MV-4-11 (cell line): ENCODE results near the gene MAPK11.
A peak's percentile ranks its signal among the peaks of the same experiment; 100 is the strongest.

Source experiments
- DNase-seq: peaks from one replicate; lab custom pipeline; 2025; lab: John Stamatoyannopoulos, UW

The MAPK11 gene

GRCh38 chr22:50224071-50224470, 46.1 kb downstream of the MAPK11 start:
- no peak for DNase-seq

DNA sequence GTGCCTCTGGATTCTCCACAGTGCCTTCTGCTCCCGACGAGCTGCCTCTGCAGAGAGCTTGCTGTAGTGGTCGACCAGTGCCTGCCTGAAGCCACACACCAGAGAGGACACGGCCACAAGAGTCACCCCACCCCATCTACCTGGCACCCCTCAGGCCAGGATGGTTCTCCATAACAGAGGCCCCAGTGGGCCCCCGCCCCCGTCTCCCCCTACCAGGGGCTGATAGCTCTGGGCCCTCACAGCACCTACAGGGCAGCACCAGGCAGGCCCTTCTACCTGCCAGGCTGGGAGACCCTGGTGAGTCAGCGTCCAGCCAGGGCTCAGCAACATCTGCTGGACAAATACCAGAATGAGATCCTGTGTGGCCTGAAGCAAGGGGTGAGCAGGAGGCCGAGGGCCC, 47.7 kb downstream of the MAPK11 start:
- DNase-seq = no peak

GRCh38 chr22:50221410-50222300, 48.5 kb downstream of the MAPK11 start:
- DNase-seq = no peak

- no peak for DNase-seq
These were observed 49.4 kb downstream of the MAPK11 start for GRCh38 chr22:50220603-50221409.

DNA sequence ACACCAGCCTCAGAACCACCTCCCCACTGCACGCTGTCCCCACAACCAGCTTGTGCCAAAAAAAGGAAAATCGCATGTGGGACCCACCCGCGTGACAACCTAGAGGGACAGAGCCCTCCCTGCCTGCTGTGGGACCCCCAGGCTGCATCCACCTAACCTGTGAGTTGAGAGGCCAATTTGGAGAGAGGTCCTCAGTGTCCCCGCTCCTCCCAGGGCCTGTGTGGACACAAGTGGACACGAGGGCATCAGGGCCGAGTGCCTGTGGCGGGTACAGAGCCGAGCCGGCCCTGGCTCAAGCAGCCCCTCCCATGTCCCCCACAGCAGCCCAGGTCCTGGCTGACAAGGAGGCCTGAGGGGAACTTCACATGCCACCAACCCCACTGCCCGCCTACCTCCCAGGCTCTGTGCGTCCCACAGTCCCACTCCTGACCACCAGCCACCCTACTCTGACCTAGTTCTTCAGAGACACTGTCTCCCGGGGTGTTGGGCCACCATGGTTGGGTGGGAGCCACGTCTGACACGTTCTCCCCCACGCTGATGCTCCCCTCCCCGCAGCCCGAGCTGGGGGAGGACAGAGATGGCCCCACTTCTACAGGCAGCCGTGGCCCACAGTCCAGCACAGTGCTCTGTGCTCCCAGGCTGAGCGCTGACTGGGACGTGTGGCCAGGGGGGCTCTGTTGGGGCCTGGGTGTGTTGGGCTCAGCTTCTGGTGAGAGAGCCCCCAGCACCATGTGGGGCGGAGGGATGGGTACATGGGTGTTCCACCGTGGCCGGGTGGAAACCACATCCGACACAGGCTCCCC, 50.2 kb downstream of the MAPK11 start:
- no peak for DNase-seq

GRCh38 chr22:50218996-50219727, 51.0 kb downstream of the MAPK11 start:
- peak; percentile 58 for DNase-seq

DNA sequence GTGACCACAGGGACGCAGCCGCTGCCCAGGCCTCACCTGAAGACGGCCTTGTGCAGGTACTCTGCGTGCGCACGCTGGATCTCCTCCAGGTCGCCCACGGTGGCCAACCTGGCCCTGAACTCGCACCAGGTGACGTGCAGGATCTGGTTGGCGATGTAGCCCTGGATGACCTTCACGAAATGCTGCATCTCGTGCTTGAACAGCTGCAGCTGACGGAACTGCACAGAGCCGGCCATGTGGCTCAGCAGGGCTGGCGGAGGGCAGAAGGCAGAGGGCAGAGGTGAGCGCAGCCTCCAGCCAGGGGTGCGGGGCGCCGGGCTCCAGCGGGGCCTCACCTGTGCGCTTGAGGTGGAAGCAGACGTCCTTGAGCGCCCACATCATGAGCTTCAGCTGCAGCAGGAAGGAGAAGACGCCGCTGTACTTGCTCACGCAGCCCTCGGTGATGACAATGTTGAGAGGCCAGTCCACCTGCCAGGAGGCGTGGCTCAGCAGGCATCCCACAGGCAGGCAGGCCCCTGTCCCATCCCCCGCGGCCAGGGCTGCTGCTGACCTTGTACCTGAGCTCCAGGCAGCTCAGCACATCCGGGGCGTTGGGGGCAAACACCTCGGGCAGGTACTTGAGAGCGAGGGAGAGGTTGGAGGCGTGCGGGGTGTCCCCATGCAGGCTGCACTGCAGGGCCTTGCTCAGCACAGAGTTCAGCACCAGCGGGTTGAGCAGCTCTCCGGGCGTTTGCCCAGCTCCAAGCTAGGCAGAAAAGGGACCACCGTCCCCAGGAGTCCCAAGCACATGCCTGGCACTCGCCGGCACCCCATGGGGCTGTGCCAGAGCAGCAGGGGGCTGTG, 51.8 kb downstream of the MAPK11 start:
- DNase-seq = no peak

DNA sequence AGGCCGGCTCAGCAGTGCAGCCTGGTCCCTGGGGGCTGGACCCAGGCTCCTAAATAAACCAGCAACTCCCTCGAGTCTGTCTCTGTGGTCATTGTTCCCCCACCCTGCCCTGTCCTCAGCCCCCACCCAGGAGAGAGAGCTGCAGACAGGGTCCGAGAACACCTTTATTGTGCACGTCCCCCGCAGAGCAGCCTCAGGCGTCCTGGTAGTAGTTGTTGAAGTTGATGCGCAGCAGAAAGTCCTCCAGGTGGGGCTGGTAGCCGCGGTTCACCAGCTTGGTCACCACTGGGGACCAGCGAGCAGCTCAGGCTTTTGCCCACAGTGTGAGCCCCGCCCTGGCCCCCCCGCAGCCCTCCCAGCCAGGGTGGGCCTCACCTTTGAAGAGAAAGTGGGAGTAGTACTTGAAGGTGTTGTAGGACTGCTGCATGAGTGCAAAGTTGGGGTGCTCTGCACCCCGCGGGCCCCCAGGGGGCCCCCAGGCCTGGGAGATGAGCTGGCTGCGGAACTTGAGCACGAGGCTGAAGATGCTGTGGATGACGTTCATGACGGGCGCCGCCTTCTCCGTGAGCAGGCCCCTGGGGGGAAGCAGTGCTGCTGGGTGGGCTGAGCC, 52.5 kb downstream of the MAPK11 start:
- no peak for DNase-seq

- no peak for DNase-seq
These were observed 53.3 kb downstream of the MAPK11 start for GRCh38 chr22:50216684-50217520.

DNA sequence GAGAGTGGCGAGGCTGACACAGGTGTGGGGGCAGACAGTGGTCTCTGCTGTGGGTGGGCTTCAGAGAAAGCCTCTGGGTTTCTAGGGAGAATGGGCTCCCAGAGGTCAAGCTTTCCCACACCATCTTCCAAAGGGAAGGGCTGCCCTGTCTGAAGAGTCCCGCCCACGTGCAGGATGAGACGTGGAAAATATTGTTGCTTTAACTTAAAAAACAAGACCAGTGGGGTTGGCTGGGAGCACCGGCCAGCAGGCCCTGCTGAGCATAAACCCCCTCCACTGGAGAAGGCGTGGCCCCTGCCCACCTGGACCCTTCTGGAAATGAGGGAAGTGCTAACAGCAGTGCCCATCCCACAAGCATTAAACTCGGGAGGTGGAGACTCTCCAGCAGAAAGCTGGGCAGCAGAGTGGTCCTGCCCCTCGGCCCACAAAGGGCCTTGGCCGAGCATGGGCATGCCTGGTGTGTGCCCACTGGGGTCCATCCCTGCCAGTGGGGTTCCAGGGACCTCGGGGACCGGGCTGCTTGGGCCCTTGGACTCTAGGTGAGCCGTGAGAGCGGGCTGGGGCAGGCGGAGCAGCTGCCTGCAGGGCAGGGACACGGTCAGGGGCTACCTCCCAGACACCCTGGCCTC, 54.0 kb downstream of the MAPK11 start:
- no peak for DNase-seq

GRCh38 chr22:50215297-50216054, 54.7 kb downstream of the MAPK11 start:
- no peak for DNase-seq
